ENCODE results near the gene RANGAP1.

- TF ChIP-seq POLR2A (IDR thresholded peaks at IDR 0.05; ENCODE audit: low read depth, low read length) (no peak), CTCF (conservative IDR thresholded peaks at IDR 0.05; ENCODE audit: low read depth, low read length) (no peak), ELK1 (IDR thresholded peaks at IDR 0.05; ENCODE audit: borderline replicate concordance, low read depth, low read length) (no peak), MAZ (IDR thresholded peaks at IDR 0.05; ENCODE audit: borderline replicate concordance, low read depth, low read length) (no peak), CEBPB (IDR thresholded peaks at IDR 0.05; ENCODE audit: low read depth, low read length) (no peak), BHLHE40 (IDR thresholded peaks at IDR 0.05; ENCODE audit: low read depth, low read length) (no peak), MAFK (IDR thresholded peaks at IDR 0.05; ENCODE audit: low read depth, low read length) (no peak), RAD21 (IDR thresholded peaks at IDR 0.05; ENCODE audit: low read length) (no peak), MXI1 (IDR thresholded peaks at IDR 0.05; ENCODE audit: borderline replicate concordance, low read depth, low read length) (no peak), USF2 (IDR thresholded peaks at IDR 0.05; ENCODE audit: low read depth, low read length) (no peak), NFE2L2 (IDR thresholded peaks at IDR 0.05; ENCODE audit: low read depth, low read length) (no peak), SMC3 (IDR thresholded peaks at IDR 0.05; ENCODE audit: low read depth, low read length) (no peak), RCOR1 (IDR thresholded peaks at IDR 0.05; ENCODE audit: insufficient replicate concordance, low read length) (no peak)
Observed at GRCh38 chr22:41201141-41201540, 84.8 kb downstream of the RANGAP1 start.
